Measurements from ENCODE around the gene DHRS12.

Gene DHRS12

DNA sequence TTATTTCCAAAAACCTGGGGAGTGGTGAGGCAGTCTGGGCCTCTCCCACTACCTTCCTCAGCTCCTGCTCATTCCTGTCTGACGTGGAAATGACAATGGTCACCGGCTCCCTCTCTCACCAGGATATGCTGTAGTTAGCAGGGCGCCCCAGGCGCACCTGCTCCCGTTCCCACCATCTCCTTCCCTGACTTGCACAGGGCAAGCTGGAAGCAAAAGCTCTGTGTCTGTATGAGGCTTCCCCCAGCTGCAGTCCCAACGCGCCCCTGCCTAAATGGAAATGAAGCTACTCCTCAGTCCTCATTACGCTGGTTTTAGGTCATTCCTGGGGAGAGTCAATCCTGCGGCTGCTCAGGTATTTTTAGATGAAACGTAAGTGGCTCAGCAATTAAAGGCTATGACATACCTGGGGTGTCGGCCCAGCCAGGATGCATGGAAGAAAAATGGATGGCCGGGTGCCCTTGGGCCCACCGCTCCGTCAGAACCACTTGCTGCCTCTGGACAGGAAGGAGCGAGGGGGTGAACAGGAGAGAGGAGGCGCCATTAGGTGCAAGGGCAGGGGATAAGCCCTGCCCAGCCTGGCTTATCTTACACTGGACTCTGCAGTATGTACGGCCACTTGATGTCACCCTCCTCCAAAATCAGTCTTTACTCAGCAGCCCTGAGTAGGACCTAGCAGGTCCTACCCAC lies 32.4 kb downstream of the DHRS12 start:
- TF ChIP-seq, protein P1, sequence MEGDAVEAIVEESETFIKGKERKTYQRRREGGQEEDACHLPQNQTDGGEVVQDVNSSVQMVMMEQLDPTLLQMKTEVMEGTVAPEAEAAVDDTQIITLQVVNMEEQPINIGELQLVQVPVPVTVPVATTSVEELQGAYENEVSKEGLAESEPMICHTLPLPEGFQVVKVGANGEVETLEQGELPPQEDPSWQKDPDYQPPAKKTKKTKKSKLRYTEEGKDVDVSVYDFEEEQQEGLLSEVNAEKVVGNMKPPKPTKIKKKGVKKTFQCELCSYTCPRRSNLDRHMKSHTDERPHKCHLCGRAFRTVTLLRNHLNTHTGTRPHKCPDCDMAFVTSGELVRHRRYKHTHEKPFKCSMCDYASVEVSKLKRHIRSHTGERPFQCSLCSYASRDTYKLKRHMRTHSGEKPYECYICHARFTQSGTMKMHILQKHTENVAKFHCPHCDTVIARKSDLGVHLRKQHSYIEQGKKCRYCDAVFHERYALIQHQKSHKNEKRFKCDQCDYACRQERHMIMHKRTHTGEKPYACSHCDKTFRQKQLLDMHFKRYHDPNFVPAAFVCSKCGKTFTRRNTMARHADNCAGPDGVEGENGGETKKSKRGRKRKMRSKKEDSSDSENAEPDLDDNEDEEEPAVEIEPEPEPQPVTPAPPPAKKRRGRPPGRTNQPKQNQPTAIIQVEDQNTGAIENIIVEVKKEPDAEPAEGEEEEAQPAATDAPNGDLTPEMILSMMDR (conservative IDR thresholded peaks at IDR 0.05; ENCODE audit: low read depth, low read length): no peak

DNA sequence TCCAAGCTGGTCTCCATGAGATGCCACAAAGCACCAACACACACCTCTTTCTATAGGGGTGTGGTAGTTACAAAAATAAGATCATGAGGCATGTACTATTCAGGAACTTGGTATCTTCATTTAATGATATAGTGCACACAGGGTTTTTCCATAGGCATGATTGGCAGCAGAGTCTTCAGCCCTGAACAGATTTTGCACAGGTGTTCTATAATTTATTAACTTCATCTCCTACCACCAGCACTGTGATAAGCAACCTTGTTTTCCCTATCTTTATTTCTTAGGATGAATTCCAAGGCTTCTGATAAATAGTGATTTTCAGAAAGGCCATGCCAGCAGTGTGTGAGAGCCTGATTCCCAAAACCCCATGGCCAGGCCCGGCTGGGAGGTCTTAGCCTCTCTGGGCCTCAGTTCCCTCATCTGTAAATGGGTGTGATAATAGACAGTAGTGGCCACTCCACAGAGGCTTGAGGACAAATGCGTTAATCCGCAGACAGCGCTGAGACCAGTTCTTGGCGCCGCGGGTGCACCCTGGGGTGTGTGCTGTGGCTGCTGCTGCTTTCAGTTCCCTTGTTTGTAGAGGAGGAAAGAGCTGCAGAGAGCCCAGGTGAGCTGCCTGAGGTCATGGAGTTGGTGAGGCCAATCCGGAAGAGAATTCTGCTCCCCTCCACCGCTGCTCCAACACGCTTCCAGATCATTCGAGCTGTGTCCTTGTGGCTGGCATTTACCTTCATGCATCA lies 33.1 kb downstream of the DHRS12 start:
- Histone ChIP-seq H3K4me1 (ENCODE audit: low read depth, poor library complexity, severe bottlenecking) (no peaks in the 10 kb centered on the region), H4K20me1 (ENCODE audit: insufficient read depth) (no peaks in the 10 kb centered on the region), H2AFZ (ENCODE audit: low read depth) (no peak overlapping the region), H3K27me3 (ENCODE audit: insufficient read depth, low read depth) (no peaks in the 10 kb centered on the region), H3K9ac (no peak overlapping the region), H3K27ac (no peak overlapping the region), H3K4me3 (IDR thresholded peaks at IDR 0.05; ENCODE audit: insufficient read depth, low read depth, low read length) (no peak overlapping the region), H3K4me2 (no peak overlapping the region), H3K79me2 (ENCODE audit: insufficient read depth, low read depth) (no peaks in the 10 kb centered on the region), H3K36me3 (ENCODE audit: insufficient read depth) (no peaks in the 10 kb centered on the region)
- TF ChIP-seq, protein P1 (conservative IDR thresholded peaks at IDR 0.05; ENCODE audit: low read depth, low read length): no peak

More for the DNA sequence above, 32.4 kb downstream of the DHRS12 start:
- no peak overlapping the region for H2AFZ ChIP-seq (ENCODE audit: low read depth)
- no peaks in the 10 kb centered on the region for H3K79me2 ChIP-seq (ENCODE audit: insufficient read depth, low read depth)
- no peaks in the 10 kb centered on the region for H3K36me3 ChIP-seq (ENCODE audit: insufficient read depth)
- H3K9ac ChIP-seq: no peak overlapping the region
- H4K20me1 ChIP-seq (ENCODE audit: insufficient read depth): no peaks in the 10 kb centered on the region
- no peak overlapping the region for H3K4me3 ChIP-seq (IDR thresholded peaks at IDR 0.05; ENCODE audit: insufficient read depth, low read depth, low read length)
- H3K4me2 ChIP-seq: no peak overlapping the region
- no peak overlapping the region for H3K27ac ChIP-seq
- H3K27me3 ChIP-seq (ENCODE audit: insufficient read depth, low read depth): no peaks in the 10 kb centered on the region
- H3K4me1 ChIP-seq (ENCODE audit: low read depth, poor library complexity, severe bottlenecking): no peaks in the 10 kb centered on the region

DNA sequence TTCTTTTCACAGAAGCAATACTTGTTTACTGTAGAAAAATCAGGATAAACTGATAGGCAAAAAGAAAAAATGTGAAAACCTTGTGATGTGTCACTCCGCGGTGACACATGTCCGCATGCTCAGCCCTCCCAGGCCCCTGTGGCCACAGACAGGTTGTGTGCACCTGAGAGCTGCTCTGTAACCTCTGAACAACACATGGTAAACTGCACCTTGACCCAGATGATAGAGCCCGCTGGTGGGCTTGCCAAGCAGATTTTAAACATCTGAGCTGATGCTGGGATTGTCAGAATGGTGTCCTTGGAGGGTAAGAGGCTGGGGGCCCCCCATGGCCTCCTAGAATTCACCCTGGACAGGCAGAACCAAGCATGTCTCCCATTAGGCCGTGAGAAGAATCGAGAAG lies 33.8 kb downstream of the DHRS12 start:
- Histone ChIP-seq H4K20me1 (ENCODE audit: insufficient read depth) (no peaks in the 10 kb centered on the region), H2AFZ (ENCODE audit: low read depth) (no peak overlapping the region), H3K4me2 (no peak overlapping the region), H3K27me3 (ENCODE audit: insufficient read depth, low read depth) (no peaks in the 10 kb centered on the region), H3K4me1 (ENCODE audit: low read depth, poor library complexity, severe bottlenecking) (peaks cover 4% of the 10 kb centered on the region), H3K4me3 (IDR thresholded peaks at IDR 0.05; ENCODE audit: insufficient read depth, low read depth, low read length) (no peak overlapping the region), H3K79me2 (ENCODE audit: insufficient read depth, low read depth) (no peaks in the 10 kb centered on the region), H3K27ac (no peak overlapping the region), H3K9ac (no peak overlapping the region), H3K36me3 (ENCODE audit: insufficient read depth) (no peaks in the 10 kb centered on the region)
- TF ChIP-seq, protein P1 (conservative IDR thresholded peaks at IDR 0.05; ENCODE audit: low read depth, low read length): no peak

DNA sequence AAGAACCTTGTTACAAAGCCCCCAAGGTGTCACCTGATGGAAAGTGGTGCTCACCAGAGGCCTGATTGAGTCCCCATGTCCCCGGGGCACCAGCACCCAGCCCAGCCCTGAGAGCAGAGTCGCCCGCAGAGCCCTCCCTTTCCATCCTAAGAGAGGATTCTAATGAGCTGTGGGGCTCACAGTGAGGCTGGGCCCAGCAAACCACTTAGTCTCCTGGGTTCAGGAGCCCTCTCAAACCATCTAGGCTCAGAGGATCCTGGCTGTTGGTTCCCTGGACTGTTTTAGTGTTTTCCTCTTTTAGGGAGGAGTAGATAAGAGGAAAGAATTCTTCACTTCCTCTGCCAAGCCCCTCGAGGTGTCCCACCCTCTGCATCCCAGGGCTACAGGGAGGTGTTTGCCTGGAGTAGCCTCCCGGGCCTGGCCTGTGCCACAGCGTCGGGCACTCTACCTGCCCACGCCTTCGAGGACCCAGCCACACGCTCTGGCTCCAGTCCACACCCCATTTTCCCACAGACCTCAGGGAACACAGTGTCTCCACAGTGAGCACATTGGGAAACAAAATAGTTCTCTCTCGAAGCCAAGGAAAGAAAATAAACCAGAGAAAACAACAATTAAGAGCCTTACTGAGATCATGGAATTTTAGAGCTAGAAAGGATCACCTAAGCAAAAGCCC lies 34.4 kb downstream of the DHRS12 start:
- H3K27ac ChIP-seq: no peak overlapping the region
- H4K20me1 ChIP-seq (ENCODE audit: insufficient read depth): no peaks in the 10 kb centered on the region
- no peak overlapping the region for H2AFZ ChIP-seq (ENCODE audit: low read depth)
- H3K4me1 ChIP-seq (ENCODE audit: low read depth, poor library complexity, severe bottlenecking): peaks cover 9% of the 10 kb centered on the region
- H3K9ac ChIP-seq: no peak overlapping the region
- TF ChIP-seq, protein P1 (conservative IDR thresholded peaks at IDR 0.05; ENCODE audit: low read depth, low read length): no peak
- no peaks in the 10 kb centered on the region for H3K36me3 ChIP-seq (ENCODE audit: insufficient read depth)
- no peak overlapping the region for H3K4me3 ChIP-seq (IDR thresholded peaks at IDR 0.05; ENCODE audit: insufficient read depth, low read depth, low read length)
- no peak overlapping the region for H3K4me2 ChIP-seq
- no peaks in the 10 kb centered on the region for H3K79me2 ChIP-seq (ENCODE audit: insufficient read depth, low read depth)
- no peaks in the 10 kb centered on the region for H3K27me3 ChIP-seq (ENCODE audit: insufficient read depth, low read depth)

All from KMS-11 (cell line).